ENCODE results near the gene GREB1L.
"Not testable (repeated sequence)": the region's sequence is repeated elsewhere in the genome, so short reads cannot be mapped to it uniquely, and the experiment has no call there.

GREB1L gene

DNA sequence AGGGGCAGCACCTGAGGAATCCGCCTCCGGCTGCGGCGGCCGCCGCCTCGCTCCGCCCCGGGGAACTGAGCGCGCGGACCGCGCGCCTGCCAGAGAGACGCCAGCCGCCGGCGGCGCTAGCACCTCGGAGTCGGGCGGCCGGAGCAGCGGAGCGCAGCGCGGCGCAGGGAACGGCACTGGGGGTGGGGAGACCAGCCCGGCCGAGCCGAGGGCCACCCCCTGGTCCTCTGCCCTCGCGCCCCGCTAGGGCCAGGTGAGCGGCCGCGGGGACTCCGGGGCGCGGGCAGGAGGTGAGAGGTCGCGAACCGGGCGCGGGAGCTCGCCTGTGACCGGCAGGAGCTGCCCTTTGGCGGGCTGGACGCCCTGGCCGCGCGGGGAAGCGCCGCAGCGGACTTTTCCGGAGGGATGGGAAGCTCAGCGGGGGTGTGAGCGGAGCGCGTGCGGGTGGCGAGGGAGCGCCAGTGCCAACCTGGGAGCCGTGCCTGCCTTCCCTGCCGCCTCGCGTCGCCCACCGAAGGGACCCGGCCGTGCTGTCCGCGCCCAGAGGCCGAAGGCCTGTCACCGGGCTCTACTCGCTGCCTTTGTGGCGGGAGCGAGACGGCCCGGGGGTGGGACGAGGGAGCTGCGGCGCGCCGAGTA lies at the start of gene GREB1L:
Gene GREB1L (plus strand): TSS at position 92 of the 639 bp plus-strand sequence. CDS start 141,287 bp downstream, outside the sequence.
- DNase-seq: no peak

DNA sequence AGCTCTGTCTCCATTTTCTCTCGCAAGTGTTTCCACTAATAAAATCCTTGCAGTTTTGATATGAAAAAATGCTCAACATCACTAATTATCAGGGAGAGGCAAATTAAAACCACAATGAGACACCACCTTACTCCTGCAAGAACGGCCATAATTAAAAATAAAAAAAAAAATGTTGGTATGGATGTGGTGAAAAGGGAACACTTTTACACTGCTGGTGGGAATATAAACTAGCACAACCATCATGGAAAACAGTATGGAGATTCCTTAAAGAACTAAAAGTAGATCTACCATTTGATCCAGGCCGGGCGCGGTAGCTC lies 49.8 kb upstream of the GREB1L start:
- no peak for DNase-seq

DNA sequence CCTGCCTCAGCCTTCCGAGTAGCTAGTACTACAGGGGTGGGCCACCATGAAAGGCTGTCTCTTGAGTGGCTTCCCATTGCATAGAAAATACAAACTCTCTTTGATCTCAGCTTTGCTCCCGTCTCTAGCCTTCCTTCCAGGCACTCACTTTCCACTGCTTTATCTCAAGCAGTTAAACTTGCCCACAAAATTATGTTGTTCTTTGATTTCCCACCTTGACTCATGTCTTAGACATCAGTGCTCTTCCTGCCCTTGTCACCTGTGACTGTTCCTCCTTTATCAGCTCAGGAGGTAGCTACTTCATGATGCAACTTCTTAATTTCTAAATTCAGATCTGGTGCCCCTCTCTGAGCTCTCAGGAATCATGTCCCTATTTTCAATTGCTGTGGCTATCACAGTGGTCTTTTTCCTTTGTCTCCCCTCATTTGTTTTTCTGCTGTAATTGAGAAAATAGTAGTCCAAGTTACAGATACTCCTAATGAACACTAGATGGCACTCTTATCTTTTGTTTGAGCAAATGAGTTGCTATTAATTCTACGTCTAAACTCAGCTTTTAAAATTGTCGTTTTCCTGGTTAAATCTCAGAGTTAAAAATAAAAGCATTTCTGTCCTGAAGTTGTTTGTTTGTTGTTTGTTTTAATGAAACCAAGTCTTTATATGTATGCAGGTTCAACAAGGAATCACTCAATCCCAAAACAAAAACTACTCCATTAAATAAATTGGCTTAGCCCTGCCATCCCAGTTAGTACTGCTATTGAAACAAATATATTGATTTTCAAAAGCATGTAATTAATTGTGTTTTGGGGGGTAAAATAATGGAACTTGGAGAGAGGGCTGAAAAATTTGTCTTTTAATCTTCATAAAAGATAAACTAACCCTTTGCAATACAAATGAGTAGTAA lies 46.9 kb upstream of the GREB1L start:
- peak; percentile 44 for DNase-seq

- no peak for DNase-seq
These were observed 45.6 kb upstream of the GREB1L start for GRCh38 chr18:21196426-21196825.

DNA sequence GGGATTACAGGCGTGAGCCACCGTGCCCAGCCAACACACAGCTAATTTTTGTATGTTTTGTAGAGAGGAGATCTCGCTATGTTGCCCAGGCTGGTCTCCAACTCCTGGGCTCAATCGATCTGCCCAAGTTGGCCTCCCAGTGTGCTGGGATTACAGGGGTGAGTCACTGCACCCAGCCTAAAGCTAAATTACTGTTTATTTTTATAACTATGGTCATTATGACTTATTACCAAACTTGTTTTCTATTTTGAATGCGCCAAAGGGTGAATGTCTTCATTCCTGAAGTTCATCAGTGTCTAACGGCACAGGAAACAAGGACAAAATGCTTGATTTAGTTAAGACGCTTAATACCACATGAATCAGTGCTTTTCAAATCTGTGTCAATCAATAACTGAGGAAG lies 38.9 kb upstream of the GREB1L start:
- no peak for DNase-seq

GRCh38 chr18:21203542-21204241 lies 38.3 kb upstream of the GREB1L start:
- DNase-seq: no peak

- no peak for DNase-seq
These were observed 36.3 kb upstream of the GREB1L start for GRCh38 chr18:21205695-21206094.

GRCh38 chr18:21210278-21210677 lies 31.8 kb upstream of the GREB1L start:
- no peak for DNase-seq

DNA sequence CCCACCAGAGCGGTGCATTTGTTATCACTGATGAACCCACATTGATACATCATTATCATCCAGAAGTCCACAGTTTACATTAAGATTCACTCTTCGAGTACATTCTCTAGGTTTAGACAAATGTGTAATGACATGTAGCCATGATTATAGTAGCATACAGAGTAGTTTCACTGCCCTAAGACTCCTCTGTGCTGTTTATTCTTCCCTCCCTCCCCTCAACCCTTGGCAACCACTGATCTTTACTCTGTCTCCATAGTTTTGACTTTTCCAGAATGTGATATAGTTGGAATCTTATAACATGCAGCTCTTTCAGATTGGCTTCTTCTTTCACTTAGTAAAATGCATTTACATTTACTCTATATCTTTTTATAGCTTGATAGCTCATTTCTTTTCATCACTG lies 31.2 kb upstream of the GREB1L start:
- no peak for DNase-seq

- not testable (repeated sequence) for DNase-seq
These were observed 27.6 kb upstream of the GREB1L start for GRCh38 chr18:21214409-21214808.

DNA sequence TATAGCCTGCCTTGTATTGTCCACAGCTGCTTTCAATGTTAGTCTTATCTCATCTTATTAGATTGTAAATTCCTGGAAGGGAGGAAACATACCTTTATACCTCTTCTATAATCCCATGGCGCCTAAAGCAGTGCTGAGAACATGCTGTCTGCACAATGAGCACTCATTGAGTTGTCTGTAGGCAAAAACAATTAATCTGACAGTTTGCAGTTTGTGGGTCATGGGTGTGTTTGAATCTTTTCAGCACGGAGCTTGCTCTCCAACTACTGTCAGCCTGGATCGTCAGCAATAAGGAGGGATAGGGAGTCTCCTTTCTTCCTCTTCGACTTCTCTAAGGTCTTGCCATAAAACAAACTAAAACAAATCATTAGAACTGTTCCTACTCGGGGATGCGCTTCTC lies 26.5 kb upstream of the GREB1L start:
- DNase-seq: no peak

DNA sequence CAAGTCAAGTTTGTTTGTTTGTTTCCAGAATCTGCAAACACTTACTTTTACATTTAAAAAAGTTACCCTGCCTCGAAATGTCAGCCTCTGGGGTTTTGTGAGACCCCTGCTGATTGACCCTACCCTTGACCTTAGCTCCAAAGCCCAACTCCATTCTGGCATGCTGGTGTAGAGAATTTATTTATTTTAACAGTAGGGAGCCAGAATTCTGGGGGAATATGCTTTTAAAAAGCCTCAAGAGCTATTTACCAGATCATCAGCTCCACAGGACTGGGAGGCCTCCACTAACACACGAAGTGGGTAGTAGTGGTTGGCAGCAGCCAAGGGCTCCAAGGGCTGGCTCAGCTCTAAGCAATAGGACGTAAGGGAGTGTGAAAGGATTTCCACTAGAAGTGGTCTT lies 23.2 kb upstream of the GREB1L start:
- DNase-seq: no peak

DNA sequence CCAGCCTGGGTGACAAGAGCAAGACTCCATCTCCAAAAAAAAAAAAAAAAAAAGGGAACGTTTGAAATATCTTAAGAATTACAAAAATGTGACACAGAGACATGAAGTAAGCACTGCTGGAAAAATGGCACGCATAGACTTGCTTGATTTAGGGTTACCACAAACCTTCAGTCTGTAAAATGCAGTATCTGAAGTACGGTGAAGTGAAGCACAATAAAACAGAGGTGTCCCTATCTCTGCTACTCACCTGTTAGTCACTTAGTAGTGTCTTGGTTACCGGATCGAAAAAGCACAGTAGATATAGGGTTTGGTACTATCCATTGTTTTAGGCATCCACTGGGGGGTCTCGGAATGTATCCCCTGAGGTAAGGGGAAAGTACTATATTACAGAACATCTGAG lies 11.6 kb upstream of the GREB1L start:
- no peak for DNase-seq

DNA sequence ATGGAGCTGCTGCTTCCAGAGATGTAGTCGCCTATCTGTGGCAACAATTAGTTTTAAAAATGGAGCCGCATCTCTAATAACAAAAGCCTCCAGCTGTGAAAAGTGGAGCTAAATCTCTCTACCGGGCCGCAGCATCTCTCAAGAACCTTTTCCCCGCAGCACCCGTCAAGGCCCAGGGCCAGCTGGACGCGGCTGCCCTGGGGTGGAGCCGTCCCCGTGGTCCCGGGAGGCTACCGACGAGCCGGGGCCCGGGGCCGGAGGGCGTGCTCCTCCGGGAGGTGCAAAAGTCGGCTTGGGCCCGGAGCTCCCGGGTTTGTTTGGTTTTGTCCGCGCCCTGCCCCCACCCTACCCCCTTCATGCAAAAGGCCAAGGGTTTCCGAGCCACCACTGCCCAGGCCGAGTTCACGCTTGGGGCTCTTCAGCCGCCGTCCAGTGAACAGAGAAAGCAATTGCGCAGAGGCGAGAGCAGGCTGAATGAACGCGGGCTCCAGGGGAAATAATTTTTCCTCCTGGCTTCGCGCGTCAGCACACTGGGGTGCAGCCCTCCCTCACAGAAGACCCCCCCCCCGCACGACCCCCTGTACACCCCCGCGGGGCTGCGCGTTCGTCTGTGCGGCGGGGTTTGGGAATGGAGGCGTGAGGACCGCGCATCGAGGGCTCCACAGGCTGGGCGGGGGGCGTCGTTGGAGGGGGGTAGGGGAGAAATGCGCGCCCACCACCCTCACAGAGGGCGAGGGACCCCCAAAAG lies 557 bp upstream of the GREB1L start:
- no peak for DNase-seq

DNA sequence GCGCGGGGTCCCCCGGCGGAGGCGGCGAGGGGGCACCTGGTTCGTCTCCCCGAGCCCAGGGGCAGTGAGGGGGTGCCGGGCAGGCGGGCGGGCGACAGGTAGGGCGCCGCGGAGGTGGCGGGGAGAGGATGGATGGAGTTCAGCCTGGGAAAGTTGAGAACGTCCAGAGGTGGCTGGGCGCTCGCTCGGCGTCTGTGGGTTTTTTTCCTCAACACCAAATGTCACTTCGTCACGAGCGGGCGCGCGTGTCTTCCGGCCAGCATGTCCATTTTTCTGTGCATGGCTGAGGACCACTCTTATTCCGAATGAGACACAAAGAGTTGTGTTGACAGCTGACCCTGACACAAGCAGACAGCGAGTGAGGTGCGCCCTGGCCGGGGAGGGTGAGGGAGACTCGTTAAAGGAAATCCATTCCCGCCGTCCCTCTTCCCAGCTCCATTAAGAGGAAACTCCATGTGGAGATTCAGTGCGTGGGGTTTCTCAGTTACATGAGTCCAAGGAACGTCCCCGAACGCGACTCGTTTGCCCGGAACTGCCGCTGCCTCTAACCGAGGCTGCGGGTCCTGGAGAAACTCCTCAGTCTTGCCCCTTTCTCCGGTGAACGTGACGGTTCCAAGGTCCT lies 859 bp downstream of the GREB1L start:
- no peak for DNase-seq

DNA sequence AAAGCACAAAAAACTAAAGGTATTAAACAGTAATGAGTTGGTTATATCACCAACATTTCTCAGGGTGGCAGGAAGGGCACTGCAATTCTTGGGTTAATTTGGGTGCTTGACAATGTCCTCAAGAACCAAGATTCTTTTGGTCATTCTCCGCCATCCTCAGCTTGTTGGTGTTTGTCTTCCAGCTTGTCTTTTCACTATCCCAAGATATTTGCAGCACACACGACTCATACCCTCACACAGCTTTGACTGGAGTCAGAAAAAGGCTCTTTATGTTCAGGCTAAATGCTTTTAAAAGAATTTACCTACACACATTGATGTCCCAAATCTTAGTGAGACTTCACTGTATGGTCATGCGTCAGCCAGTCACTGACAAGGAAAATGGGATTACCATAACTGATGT lies 12.5 kb downstream of the GREB1L start:
- DNase-seq: no peak

DNA sequence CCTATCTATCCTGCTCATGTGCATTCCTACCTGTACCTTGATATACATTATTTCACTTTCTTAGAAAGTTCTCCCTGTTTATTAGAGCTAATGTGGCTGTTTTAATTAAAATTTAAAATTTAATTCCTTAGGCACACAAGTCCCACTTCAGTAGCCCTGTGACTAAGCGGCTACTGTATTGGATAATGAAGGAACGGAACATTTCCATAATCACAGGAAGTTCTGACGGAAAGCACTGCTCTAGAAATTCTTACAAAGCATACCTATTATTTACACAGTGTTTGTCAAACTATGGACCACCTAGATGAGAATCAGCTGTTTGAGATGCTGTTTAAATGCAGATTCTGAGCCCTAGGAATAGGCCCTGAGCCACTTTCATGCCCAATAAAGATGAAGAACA lies 13.2 kb downstream of the GREB1L start:
- DNase-seq: no peak

- DNase-seq: no peak
These were observed 15.4 kb downstream of the GREB1L start for GRCh38 chr18:21257386-21257785.

DNA sequence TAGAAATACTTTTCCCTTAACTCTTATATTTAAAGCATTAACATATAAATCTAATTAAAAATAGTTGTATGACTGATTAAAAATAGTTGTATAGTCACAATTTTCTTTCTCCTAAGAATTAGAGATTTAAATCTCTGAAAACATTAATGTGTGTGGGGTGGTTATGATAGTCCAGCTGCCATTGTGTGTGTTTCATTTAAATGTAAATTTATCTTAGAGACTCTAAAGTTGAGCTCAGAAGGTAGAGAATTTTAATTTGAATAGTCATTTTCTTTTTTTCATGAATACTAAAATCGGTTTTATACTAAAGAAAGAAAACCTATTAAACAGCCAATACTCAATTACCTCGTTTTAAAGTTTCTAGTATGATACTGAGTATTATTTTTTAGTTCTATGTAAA lies 18.6 kb downstream of the GREB1L start:
- DNase-seq: no peak

GRCh38 chr18:21261352-21261751 lies 19.3 kb downstream of the GREB1L start:
- no peak for DNase-seq

DNA sequence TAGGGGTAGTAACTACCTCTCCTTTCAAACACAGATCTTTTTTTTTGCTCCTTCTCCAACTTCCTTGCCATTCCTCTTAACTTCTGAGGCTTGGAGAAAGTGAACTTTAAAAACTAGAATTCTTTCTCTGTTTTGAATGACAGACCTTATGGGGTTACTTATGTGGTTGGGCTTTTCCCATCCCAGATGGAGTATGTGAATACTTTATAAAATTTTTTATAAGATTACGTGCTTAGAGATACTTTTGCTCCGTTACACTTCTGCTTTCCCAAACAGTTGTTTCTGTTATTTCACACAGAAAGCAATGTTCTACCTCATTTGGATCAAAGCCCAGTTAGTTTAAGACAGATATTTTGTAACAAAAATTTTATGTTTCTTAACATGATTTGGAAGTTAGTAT lies 20.2 kb downstream of the GREB1L start:
- DNase-seq: no peak

- no peak for DNase-seq
These were observed 20.9 kb downstream of the GREB1L start for GRCh38 chr18:21262979-21263378.

DNA sequence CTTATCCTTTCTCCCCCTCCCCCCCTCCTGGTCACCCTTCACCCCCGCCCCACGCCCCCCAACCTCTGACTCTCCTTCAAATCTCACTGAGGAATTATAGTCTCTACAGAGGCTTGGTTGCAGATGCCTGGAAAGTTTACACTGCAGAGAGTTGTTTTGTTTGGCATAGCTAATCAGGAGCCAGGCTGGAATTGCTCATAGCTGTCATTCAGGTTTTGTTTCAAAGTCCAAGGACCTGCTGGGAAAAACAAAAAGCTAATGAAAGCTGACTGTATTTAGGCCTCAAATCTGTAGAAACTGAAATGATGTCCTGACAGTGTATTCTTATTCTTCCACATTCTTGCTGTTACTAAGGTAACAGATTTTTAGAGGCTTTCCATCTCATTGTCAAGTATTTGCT lies 22.6 kb downstream of the GREB1L start:
- no peak for DNase-seq

Data from CD4-positive, alpha-beta T cell treated with Interleukin-4 for 4 hours (primary cell).